ENCODE data around the gene ZNF800.
"Not testable (repeated sequence)": the region's sequence is repeated elsewhere in the genome, so short reads cannot be mapped to it uniquely, and the experiment has no call there.

Gene ZNF800, protein sequence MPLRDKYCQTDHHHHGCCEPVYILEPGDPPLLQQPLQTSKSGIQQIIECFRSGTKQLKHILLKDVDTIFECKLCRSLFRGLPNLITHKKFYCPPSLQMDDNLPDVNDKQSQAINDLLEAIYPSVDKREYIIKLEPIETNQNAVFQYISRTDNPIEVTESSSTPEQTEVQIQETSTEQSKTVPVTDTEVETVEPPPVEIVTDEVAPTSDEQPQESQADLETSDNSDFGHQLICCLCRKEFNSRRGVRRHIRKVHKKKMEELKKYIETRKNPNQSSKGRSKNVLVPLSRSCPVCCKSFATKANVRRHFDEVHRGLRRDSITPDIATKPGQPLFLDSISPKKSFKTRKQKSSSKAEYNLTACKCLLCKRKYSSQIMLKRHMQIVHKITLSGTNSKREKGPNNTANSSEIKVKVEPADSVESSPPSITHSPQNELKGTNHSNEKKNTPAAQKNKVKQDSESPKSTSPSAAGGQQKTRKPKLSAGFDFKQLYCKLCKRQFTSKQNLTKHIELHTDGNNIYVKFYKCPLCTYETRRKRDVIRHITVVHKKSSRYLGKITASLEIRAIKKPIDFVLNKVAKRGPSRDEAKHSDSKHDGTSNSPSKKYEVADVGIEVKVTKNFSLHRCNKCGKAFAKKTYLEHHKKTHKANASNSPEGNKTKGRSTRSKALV

DNA sequence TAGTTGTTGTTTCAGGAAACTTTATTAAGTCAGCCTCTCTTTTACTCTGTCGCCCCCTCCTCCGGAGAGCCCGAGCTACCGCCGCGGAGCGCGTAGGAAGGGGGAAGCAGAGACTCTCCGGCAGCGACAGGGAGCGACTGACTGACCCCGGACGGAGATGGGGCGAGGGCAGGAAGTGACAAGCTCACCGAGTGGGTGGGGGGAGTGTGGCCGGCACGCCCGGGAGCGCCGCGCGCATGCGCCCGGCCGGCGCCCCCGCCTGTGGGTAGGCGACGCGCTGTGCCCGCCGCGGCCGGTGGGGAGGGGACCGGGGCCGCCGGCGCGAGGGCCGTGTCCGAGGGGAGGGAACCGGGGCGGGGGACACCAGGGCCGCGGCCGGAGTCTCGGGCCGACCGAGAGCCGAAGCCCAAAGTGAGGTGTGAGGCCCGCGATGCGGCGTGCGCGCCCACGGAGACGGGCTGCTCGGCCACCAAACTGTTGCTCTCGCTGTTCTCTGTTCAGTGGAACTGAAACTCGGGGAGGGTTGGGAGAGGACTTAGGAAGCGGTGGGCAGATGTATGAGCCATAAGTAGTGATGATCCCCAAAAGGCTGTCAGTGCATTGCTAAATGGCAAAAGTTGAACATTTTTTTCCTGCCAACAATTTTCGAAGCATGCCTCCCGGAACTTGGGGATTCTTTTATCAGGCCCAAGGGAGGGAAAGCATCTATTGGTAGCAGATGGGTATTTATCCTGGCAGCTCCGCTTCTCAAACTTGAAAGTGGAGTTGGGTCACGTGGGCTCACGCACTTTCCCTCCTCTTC lies at the start of gene ZNF800:
Gene ZNF800 (minus strand): TSS at position 143 of the 802 bp plus-strand sequence. CDS start 1,151 bp downstream, outside the sequence.
- peak; percentile 60 for DNase-seq

DNA sequence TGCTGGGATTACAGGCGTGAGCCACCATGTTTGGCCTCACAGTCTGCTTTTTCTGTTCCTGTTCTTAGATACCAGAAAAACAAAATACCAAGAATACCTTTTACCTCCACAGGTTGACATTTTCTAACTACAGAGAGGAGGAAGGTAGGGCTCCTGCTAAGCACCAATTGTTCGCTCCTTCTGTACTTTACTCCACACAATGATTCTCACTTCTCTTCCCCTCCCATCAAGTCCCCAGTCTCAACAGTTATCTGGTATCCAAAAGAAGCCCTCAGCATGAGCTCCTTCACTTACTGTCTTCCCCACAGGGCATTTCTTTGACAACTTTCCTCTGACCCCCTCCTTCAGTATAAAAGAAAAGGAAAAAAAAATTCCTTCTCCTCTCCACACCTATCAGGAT lies 47.7 kb upstream of the ZNF800 start:
- no peak for DNase-seq

DNA sequence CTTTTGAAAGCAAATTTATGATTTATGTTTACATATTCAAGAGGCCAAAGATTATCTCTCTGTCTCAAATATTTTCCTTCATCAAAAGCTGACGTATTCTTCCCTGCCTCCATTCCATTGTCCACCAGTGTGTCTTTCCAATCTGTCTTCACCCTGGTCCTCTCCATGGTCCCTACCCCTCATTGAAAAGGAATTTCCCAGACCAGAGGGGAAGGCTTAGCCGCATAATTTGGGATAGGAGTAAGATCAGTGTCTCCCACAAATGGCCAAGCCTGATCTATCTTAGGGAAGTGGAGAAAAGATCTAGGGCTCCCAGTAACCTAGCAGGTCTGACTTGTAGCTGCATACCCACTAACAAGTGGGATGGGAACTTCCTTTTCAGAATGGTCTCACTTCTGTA lies 46.3 kb upstream of the ZNF800 start:
- DNase-seq = no peak

DNA sequence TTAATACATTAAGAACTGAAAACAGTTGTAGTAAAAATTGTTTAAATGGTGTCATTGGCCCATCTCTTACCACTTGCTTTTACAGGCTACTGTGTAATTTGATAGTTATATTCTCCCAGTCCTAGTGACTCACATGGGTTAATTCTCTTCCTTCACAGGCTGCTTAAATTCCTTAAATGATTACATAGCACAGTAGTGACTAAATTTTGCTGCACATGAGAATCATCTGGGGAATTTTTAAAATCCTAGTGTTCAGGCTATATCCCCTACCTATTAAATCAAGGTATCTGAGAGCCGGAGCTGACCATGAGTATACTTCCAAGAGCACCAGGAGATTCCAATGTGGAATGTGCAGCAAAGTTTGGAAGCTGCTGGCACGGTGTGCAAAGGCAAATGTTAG lies 45.3 kb upstream of the ZNF800 start:
- no peak for DNase-seq

DNA sequence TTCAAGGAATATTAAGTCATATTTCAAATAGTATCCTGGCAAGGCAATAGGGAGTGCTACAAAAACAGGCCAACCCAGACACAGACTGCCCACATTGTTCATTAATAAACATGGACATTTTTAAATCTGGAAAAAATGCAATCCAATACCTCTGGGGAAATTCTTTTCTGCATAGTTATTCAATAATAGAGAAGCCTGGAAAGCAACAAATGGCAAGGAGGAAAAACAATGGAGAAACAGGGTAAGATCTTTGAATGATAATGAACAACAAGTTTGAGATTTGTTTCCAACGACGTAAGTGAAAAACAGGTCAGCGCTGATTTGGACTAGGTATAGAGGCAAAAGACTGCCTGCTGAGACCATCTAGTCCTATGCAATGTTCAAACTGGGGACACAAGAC lies 44.7 kb upstream of the ZNF800 start:
- DNase-seq = no peak

DNA sequence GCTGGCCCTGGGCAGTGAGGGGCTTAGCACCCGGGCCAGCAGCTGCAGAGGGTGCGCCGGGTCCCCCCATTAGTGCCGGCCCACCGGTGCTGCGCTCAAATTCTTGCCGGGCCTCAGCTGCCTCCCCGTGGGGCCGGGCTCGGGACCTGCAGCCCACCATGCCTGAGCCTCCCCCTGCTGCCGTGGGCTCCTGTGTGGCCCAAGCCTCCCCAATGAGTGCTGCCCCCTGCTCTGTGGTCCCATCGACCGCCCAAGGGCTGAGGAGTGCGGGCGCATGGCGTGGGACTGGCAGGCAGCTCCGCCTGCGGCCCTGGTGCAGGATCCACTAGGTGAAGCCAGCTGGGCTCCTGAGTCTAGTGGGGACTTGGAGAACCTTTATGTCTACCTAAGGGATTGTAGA lies 36.8 kb upstream of the ZNF800 start:
- not testable (repeated sequence) for DNase-seq

DNA sequence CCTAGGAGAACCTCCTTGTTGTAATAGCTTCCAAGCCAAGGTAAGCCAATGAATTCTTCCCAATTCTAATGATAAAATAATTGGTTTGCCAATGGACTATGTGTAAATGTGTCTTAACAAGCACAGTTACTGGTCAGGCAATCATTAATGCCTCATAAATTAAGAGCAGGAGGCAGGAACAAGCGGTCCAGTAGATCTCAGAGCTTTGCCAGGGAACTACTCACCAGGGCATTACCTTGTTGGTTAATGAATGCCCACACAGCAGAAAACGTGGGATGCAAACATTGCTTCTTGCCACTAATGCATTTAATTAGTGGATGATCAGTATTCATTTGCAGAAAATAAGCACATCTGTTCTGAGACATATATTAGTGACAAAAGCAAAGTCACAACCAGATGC lies 26.7 kb upstream of the ZNF800 start:
- DNase-seq = no peak

DNA sequence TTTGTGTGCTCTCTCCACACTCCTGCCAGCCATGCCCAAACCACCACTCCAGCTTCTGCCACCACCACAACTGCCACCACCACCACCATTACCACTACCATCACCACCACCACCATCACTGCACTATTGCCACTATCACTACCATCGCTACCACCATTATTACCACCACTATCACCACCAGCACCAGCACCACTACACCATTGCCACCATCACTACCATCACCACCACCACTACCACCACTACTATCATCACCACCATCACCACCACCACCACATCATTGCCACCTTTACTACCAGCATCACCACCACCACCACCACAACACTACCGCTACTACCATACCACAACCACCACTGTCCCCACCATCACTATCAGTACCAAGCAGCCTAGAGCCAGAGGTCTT lies 26.0 kb upstream of the ZNF800 start:
- no peak for DNase-seq

DNA sequence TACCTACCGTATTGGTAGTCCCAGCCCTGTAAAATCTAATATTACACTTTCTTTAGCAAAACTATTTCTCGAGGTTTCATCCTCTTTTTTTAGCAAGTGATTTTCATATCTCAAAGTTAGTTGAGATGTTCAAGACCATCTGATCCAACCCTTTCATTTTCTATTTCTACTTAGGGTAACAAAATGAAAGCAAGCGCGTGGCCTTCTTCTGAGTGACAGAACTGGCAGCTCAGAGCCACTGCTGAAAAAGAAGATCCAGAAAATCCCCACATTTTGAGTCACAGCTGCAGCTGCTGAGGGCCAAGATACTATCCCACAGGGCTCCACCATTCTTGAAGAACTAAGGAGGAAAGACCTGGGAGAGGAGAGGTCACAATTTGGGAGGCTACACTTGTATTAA lies 24.8 kb upstream of the ZNF800 start:
- no peak for DNase-seq

DNA sequence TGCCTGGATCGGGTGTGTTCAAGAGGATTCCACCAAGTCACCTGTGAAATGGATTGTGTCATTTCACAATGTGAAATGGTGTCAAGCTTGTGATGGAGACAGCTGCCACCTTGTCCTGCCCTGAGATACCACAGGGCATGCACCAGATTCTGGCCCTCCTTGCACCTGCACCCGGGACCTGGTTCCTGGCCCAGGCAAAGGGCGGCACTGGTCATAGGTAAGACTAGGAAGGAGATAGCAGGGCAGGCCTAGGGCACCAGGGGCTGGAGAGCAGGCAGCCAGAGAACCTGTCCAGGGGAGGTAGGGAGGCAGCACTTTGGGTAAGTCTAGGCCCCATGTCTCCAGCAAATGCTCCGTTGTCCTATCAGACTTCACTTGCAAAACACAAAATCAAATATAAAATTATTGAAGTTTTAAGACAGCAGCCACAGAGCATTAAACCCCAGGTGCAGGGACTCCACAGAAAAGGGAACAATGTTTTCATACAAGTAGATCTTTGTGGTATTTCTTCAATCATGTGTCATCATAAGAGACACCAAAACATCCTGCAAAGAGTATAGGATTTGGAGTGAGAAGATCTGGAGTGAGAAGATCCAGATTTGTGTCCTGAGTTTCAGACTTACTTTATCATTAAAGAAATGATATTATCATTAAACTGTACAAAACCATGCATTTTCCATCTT lies 22.7 kb upstream of the ZNF800 start:
- DNase-seq = no peak

DNA sequence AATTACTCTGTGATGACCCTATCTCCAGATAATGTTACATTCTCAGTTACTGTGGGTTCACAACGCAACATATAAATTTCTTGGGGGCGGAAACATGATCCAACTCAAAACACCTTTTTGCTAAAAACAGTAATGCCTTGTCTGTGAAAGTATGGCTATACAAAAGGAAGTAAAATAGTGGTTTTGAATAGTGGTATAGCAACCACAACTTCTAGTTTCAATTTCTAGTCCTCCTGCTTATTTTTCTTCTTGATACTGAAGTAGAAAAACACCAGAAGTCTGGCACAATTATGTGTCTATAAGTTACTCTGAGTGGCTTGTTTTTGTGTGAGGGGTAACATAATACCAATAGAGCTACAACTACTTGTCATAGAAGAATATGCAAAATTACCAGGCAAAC lies 21.5 kb upstream of the ZNF800 start:
- DNase-seq = no peak

DNA sequence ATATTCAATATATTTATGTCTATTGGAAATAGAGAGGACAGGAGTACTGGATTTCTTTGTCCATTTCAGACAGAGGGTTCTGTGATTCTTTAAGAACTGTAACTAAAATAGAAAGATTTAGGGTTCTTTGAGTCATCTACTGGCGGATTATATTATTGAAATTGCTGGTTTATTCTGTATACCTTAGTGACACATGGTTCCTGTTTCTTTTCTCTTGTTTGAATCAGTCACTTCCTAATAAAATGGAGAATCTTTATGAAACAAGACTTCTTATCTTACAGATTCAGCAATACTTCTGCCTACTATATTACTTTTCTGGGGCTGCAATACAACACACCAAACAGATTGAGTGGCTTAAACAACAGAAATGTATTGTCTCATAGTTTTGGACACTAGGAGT lies 20.8 kb upstream of the ZNF800 start:
- no peak for DNase-seq

DNA sequence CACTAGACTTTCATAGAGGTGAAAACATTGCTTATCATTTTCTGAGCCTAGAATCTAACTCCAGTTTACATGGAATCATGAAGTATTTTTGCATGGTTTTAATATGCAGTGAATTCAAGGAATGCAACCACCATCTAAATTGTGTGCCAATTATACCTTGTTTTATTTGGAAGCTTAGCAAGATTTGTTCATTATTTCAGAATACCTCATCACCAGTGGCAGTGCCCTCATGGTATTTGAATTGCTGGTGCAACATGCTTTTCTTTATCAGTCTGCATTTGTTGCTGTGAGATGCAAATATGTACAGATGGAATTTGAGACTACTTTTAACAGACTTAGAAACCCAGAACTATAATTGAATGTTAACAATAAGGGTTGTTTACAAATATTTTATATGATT lies 18.7 kb upstream of the ZNF800 start:
- DNase-seq = no peak

DNA sequence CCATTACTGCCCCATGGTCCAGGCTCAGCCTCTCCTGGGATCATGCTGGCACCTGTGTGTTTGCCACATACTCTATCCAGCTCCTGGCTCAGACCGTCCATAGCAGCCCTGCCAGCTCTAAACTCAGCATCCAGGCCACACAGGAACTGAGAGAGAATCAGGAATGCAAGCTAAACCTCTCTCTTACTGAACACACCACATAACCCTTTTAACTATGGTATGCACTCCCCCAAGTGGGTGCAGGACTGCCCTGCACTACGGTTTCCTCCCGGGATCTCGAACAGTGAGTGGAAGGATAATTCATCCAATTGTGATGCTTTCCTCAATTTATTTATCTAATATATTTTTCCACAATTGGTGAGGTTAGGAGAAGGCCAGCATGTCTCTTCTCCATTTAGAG lies 17.1 kb upstream of the ZNF800 start:
- DNase-seq = no peak

DNA sequence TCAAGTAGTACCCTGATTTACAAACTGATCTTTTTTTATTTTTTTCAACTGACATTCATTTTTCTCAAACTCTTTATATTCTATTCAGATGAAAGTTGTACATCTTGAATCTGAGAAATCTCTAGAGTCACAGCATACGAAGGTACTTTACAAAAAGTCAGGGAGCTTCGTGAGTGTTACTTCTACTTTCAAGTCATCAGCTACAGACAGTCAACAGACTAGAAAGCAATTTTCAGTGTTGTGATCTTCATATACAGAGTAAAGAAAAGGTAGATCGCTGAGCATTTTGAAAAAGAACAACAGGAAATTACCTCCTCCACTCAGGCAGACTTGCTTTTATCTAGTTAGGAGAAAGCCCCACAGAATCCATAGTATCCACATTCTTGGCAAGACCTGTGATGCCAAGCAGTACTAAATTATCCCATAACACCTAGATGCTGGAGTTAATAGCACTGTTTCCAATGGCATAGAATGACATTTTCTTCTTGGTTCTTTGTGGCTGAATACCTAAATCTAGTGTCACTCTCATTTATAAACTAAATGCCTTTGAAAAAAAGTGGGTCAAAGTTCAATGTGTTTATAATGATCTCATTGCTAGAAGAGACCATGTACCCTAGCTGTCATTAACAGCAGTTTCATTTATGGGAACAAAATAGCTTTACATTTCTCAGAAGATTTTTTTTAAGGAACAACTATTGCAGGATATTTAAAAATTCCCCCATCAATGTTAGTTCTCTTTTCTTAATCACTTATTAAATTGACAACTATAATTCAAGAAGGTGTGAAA lies 12.0 kb upstream of the ZNF800 start:
- DNase-seq = no peak

DNA sequence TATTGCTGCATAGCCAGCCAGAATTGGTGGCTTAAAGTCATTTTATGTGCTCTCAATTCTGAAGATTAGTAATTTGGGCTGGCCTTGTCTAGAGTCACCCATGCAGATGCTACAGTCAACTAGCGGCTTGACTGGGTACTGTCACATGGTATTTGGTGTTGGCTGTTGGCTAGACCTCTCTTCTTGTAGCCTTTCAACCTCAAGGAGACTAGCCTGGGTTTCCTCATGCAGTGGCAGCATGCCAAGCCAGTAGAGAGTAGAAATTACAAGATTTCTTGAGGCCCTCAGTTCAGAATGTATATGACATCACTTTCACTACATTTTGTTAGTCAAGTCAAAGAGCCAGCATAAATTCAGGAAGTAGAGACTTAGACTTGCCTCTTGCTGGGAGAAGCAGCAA lies 3.7 kb upstream of the ZNF800 start:
- no peak for DNase-seq

DNA sequence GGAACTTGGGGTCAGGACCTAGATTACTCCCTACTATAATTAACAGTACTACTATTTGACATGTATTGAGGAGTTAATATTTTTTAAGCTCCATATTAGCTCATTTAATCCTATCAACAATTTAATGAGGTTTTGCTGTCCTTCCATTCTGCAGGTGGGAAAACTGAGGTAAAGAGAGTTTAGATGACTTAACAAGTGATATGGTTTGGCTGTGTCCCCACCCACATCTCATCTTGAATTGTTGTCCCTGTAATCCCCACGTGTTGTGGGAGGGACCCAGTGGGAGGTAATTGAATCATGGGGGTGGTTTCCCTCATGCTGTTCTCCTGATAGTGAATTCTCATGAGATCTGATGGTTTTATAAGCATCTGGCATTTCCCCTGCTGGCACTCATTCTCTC lies 2.6 kb upstream of the ZNF800 start:
- not testable (repeated sequence) for DNase-seq

DNA sequence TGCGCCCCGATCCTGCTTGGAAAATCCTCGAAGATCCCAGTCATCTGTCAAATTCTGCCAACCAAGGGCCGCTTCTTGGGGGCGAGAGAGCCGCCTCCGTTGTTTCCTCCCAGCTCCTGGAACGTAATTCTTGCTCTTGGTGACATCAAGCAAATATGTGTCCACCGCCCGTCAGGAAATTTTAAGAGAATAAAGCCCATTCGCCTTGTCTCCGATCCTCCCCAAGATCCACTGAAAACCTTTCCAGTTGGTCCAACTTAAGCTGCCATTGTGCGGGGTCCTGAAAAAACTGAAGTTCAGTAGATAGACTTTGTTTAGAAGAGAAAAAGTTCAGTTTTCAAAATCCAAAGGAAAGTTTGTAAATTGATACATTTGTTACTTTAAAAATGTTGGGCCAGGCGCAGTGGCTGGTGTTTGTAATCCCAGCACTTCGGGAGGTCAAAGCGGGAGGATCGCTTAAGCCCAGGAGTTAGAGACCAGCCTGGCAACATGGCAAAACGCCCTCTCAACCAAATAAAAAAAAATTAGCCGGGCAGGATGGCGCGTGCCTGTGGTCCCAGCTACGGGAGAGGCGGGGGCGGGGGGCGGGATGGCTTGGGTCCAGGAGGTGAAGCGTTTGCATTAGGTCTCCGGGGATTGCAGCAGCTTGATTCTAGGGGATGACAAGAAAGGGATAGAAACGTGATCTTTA lies 1.0 kb upstream of the ZNF800 start:
- peak; percentile 45 for DNase-seq

DNA sequence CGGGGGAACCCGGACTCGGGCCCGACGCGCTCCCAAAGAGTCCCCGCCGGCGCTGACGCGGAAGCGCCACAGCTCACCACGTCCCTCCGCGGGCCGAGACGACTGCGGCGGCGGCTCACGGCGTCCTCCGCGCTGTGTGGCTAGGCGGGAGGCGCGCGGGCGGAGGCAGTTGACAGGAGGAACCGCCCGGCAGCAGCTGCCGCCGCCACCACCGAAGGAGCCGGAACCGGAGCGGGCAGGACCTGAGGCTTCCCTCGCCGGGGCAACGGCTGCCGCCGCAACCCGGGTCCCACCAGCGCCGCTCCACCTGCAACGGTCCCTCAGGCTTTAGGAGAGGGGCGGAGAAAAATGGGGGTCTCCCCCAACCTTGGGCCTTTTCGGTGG lies 334 bp downstream of the ZNF800 start:
- no peak for DNase-seq

DNA sequence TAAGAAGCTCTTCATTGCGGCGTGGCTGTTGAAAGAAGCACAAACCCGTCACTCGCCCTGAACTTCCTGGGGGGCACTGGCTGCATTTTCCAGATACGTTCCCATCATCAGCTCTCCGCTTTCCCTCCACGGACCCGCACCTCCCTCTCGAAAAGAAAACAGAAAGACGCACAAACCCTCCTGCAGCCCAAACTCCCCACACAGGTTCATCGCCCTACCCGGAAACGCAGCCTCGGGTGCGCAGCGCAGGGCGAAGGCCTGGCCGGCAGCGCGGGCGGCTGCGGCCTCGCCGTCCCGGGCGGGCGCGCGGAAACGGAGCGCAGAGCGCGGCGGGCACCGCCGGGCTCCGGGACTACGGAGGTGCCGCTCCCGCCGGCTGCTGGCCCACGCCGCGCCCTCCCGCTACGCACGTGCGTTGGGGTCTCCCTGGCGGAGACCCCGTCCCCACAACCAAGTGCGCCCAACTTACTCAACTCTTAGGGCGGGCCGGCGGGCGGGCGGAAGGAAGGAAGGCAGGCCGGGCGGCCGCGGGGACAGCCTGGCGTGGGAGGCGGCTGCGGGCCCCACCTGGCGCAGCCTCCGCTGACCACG lies 822 bp downstream of the ZNF800 start:
- DNase-seq = no peak

Measured in NCI-H1694 (cell line).